Neural crest cell (in vitro differentiated cells): ENCODE measurements around the gene TENM3. TPM values are rescaled to one million over a fixed set of nuclear protein-coding genes. Genes with fewer than 3 reads are reported as not detected.

Source experiments
- DNase-seq: peaks from one replicate; pipeline ENCODE4 v3.0.0; 2021; ENCODE audit warnings: low read depth, mixed read lengths, low spot score
- H3K27ac Mint-ChIP-seq: one replicate; pipeline ENCODE4 v1.8.0; 2021; ENCODE audit warnings: mild to moderate bottlenecking, mixed read lengths; ENCODE audit not compliant: unreplicated experiment
- H3K27me3 Mint-ChIP-seq: 2 replicates; pipeline ENCODE4 v1.8.0; 2021; ENCODE audit warnings: low read depth, mild to moderate bottlenecking, mixed read lengths
- H3K36me3 Mint-ChIP-seq: 2 replicates; pipeline ENCODE4 v1.8.0; 2021; ENCODE audit warnings: low read depth, mild to moderate bottlenecking, mixed read lengths
- H3K4me1 Mint-ChIP-seq: 2 replicates; pipeline ENCODE4 v1.8.0; 2021; ENCODE audit warnings: mixed read lengths
- H3K4me3 Mint-ChIP-seq: one replicate; pipeline ENCODE4 v1.8.0; 2021; ENCODE audit warnings: mild to moderate bottlenecking, mixed read lengths
- H3K9me3 Mint-ChIP-seq: 2 replicates; pipeline ENCODE4 v1.8.0; 2021; ENCODE audit warnings: mixed read lengths
- total RNA-seq: library from RNA; stranded (reverse); gene quantifications from 2 replicates; pipeline ENCODE4 v1.2.1, GENCODE V29; 2021
- TF ChIP-seq, protein P1 (sequence below): fragments of 200-600 bp; sonication (generic); conservative IDR thresholded peaks from 2 replicates; pipeline ENCODE4 v1.5.0; 2021; ENCODE audit warnings: antibody characterized with exemption, mild to moderate bottlenecking

Gene TENM3
- total RNA-seq, 1 donor from 2014 or later, result 43.9 TPM

DNA sequence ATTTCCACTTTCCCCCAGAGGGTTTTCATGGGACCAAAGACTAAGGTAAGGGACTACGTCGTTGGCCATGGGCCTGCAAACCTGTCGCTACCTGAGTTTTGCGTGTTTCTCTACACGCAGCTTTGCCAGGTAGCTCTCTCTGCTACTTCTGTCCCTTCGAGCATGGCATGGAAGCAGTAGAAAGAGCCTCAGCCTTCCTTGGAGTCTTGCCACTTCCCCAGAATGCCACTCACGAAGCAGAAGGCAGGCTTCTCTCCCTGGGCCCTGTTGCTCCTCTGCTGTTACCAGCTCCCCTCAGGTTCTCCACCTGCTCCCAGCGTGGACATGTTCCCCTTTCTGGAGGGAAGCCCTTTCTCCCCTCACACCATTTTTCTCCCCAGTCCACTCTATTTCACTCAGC lies 381.1 kb downstream of the TENM3 start:
- DNase-seq, result no peak
- Mint-ChIP-seq H3K9me3 (peaks cover 3% of the 10 kb centered on the region), H3K27me3 (no peaks in the 10 kb centered on the region), H3K4me1 (peaks cover 15% of the 10 kb centered on the region), H3K4me3 (no peak overlapping the region), H3K27ac (no peak overlapping the region), H3K36me3 (no peaks in the 10 kb centered on the region)
- TF ChIP-seq, protein P1, sequence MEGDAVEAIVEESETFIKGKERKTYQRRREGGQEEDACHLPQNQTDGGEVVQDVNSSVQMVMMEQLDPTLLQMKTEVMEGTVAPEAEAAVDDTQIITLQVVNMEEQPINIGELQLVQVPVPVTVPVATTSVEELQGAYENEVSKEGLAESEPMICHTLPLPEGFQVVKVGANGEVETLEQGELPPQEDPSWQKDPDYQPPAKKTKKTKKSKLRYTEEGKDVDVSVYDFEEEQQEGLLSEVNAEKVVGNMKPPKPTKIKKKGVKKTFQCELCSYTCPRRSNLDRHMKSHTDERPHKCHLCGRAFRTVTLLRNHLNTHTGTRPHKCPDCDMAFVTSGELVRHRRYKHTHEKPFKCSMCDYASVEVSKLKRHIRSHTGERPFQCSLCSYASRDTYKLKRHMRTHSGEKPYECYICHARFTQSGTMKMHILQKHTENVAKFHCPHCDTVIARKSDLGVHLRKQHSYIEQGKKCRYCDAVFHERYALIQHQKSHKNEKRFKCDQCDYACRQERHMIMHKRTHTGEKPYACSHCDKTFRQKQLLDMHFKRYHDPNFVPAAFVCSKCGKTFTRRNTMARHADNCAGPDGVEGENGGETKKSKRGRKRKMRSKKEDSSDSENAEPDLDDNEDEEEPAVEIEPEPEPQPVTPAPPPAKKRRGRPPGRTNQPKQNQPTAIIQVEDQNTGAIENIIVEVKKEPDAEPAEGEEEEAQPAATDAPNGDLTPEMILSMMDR, result no peak

- Mint-ChIP-seq H3K4me3 (no peak overlapping the region), H3K4me1 (peaks cover 7% of the 10 kb centered on the region), H3K27me3 (no peaks in the 10 kb centered on the region), H3K9me3 (peaks cover 3% of the 10 kb centered on the region), H3K27ac (no peak overlapping the region), H3K36me3 (no peaks in the 10 kb centered on the region)
- DNase-seq, result no peak
- TF ChIP-seq, protein P1, result no peak
These were observed 382.0 kb downstream of the TENM3 start for GRCh38 chr4:182625193-182625592.

DNA sequence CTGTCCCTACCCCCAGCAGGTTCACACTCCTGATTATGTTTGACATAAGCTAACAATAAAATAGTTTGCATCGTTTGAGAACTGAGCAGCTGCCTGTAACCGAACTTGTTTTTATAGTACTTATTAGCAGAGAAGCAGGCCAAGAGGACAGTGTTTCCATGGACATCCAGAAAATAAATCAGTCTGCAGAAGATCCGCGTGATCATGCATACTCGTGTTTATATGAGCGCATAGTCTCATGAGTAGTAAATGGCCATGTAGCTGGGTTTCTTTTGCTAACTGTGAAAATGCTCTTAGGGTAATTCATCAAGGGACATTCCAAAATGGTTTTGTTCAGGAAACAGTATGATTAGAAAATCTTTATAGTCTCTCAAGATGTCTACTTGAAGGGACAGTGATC lies 384.8 kb downstream of the TENM3 start:
- TF ChIP-seq, protein P1, result no peak
- Mint-ChIP-seq H3K36me3 (no peaks in the 10 kb centered on the region), H3K27ac (no peak overlapping the region), H3K27me3 (no peaks in the 10 kb centered on the region), H3K4me3 (no peak overlapping the region), H3K4me1 (peaks cover 5% of the 10 kb centered on the region), H3K9me3 (peaks cover 3% of the 10 kb centered on the region)
- no peak for DNase-seq

DNA sequence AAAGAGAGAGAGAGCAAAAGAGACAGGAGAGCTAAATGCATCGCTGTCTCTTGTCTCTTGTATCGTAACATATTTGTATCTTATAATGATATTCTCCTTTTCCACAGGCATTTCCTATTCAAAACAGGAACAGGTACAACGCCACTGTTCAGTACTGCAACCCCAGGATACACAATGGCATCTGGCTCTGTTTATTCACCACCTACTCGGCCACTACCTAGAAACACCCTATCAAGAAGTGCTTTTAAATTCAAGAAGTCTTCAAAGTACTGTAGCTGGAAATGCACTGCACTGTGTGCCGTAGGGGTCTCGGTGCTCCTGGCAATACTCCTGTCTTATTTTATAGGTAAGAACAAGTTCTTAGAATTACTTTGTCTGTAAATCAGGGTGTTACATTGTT lies 385.3 kb downstream of the TENM3 start:
- Mint-ChIP-seq H3K9me3 (peaks cover 3% of the 10 kb centered on the region), H3K4me3 (no peak overlapping the region), H3K27ac (no peak overlapping the region), H3K27me3 (no peaks in the 10 kb centered on the region), H3K36me3 (no peaks in the 10 kb centered on the region), H3K4me1 (peaks cover 5% of the 10 kb centered on the region)
- TF ChIP-seq, protein P1, result no peak
- DNase-seq, result no peak

DNA sequence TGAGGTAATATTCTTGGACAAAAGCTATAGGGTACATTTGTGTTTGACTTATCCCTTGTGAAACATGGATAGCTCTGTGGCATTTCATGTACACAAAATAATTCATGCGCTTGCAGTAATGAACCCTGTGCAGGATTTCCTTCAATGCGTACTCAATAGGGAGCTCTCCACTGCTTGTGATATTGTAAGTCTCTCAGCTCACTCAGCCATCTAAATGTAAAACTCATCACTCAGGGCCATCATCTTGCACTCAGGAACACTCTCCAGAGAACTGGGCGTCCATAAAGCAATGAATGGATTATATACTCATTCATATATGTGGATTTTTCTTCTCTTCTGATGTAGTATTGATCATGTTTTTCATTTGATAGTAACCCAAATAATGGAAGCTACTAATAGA lies 385.9 kb downstream of the TENM3 start:
- TF ChIP-seq, protein P1, result no peak
- peaks cover 5% of the 10 kb centered on the region for H3K4me1 Mint-ChIP-seq
- H3K27me3 Mint-ChIP-seq, result no peaks in the 10 kb centered on the region
- H3K9me3 Mint-ChIP-seq, result peaks cover 3% of the 10 kb centered on the region
- H3K4me3 Mint-ChIP-seq, result no peak overlapping the region
- no peak overlapping the region for H3K27ac Mint-ChIP-seq
- DNase-seq, result no peak
- H3K36me3 Mint-ChIP-seq, result no peaks in the 10 kb centered on the region

DNA sequence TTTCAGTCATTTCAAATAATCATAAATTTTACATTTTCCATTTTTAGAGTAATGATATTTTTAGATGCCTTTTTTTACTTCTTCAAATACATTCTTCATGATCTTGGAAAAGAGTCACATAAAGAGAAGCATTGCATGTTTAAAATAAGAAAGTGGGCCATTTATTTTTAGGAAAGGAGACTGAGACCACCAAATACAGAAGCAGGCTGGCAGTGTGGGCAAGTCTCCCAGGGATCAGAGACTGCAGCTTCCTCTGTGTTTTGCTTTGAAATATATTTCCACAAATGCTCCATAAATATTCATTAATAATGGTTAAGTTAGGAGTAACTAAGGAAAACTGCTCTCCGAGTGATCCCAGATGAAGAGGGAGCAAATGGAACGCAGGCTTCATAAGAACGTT lies 397.3 kb downstream of the TENM3 start:
- Mint-ChIP-seq H3K36me3 (peaks cover 6% of the 10 kb centered on the region), H3K4me1 (no peaks in the 10 kb centered on the region), H3K4me3 (no peak overlapping the region), H3K27ac (no peak overlapping the region), H3K9me3 (peaks cover 4% of the 10 kb centered on the region), H3K27me3 (no peaks in the 10 kb centered on the region)
- TF ChIP-seq, protein P1, result no peak
- no peak for DNase-seq
